Keratinocyte (primary cell): ENCODE data around the gene NAIF1. TPM values are rescaled to one million over a fixed set of nuclear protein-coding genes. Genes with fewer than 3 reads are reported as not detected.

Experiments
- DNase-seq: peaks from one replicate; pipeline ENCODE4 v3.0.0-alpha.2; 2011; ENCODE audit warnings: low read depth, missing footprints, low spot score
- FAIRE-seq: peaks from 2 replicates; lab custom pipeline; 2011; peaks lifted over from hg19 to GRCh38; lab: Jason Lieb, UNC
- H2AFZ ChIP-seq: 2 replicates; pipeline ENCODE4 v1.6.0; 2012; ENCODE audit warnings: low read length, control low read depth, inconsistent platforms; ENCODE audit not compliant: control insufficient read depth
- H3K27ac ChIP-seq: 2 replicates; pipeline ENCODE4 v1.5.1; 2011; ENCODE audit warnings: low read length; ENCODE audit not compliant: control insufficient read depth, insufficient read depth
- H3K27me3 ChIP-seq: 3 replicates; pipeline ENCODE4 v1.6.0; 2011; ENCODE audit warnings: low read length; ENCODE audit not compliant: control insufficient read depth, insufficient read depth; ENCODE audit errors: extremely low read depth
- H3K36me3 ChIP-seq, 2 experiments: 2 replicates in 1 of 2; 3 replicates in 1 of 2; pipeline ENCODE4 v1.5.1; 2011; ENCODE audit warnings: low read length in 2 of 2, mild to moderate bottlenecking in 1 of 2; ENCODE audit not compliant: control insufficient read depth in 2 of 2, insufficient read depth in 2 of 2; ENCODE audit errors: extremely low read depth in 1 of 2
- H3K4me1 ChIP-seq: 3 replicates; pipeline ENCODE4 v1.5.1; 2011; ENCODE audit warnings: low read length; ENCODE audit not compliant: control insufficient read depth, insufficient read depth; ENCODE audit errors: extremely low read depth
- H3K4me2 ChIP-seq: 3 replicates; pipeline ENCODE4 v1.6.0; 2011; ENCODE audit warnings: low read depth, low read length; ENCODE audit not compliant: control insufficient read depth, insufficient read depth; ENCODE audit errors: extremely low read depth
- H3K4me3 ChIP-seq, 3 experiments: fragments of 200-600 bp in 1 of 3; sonication (generic) in 1 of 3; 2 replicates in 2 of 3; 3 replicates in 1 of 3; pipeline ENCODE4 v1.5.1; 2011 to 2016; ENCODE audit warnings: low read length in 3 of 3, mild to moderate bottlenecking in 3 of 3, control low read depth in 2 of 3, inconsistent platforms in 1 of 3, low read depth in 1 of 3, mixed read lengths in 1 of 3, mixed run types in 1 of 3, moderate library complexity in 1 of 3; ENCODE audit not compliant: control insufficient read depth in 2 of 3, insufficient read depth in 2 of 3; ENCODE audit errors: extremely low read depth in 1 of 3
- H3K79me2 ChIP-seq: 2 replicates; pipeline ENCODE4 v1.6.0; 2012; ENCODE audit warnings: low read length; ENCODE audit not compliant: control insufficient read depth, insufficient read depth
- H3K9ac ChIP-seq: 3 replicates; pipeline ENCODE4 v1.6.0; 2011; ENCODE audit warnings: low read length; ENCODE audit not compliant: control insufficient read depth, insufficient read depth; ENCODE audit errors: extremely low read depth
- H3K9me1 ChIP-seq: 3 replicates; pipeline ENCODE4 v1.6.0; 2011; ENCODE audit warnings: low read length; ENCODE audit not compliant: control insufficient read depth, insufficient read depth; ENCODE audit errors: extremely low read depth
- H3K9me3 ChIP-seq: 2 replicates; pipeline ENCODE4 v1.5.1; 2012; ENCODE audit warnings: low read depth, low read length; ENCODE audit not compliant: control insufficient read depth
- H4K20me1 ChIP-seq: 3 replicates; pipeline ENCODE4 v1.6.0; 2011; ENCODE audit warnings: low read length; ENCODE audit not compliant: control insufficient read depth, insufficient read depth; ENCODE audit errors: extremely low read depth
- CTCF ChIP-seq, 3 experiments: IDR thresholded peaks in 1 of 3; conservative IDR thresholded peaks in 1 of 3; optimal IDR thresholded peaks in 1 of 3; 2 replicates in 2 of 3; 3 replicates in 1 of 3; pipeline versions ENCODE3 to v1.5.1; 2011; ENCODE audit warnings: low read length in 3 of 3, mild to moderate bottlenecking in 3 of 3, moderate library complexity in 2 of 3, control low read depth in 1 of 3, inconsistent platforms in 1 of 3; ENCODE audit not compliant: insufficient read depth in 2 of 3; ENCODE audit errors: extremely low read depth in 1 of 3
- EZH2 ChIP-seq: IDR thresholded peaks from one replicate; pipeline ENCODE4 v1.6.1; 2012; ENCODE audit warnings: inconsistent platforms, mild to moderate bottlenecking, low read length, moderate library complexity
- dilution Hi-C: fragments of 300-500 bp; cut with MboI; formaldehyde crosslinking; loops from one replicate; pipeline ENCODE4 v1.7.0; 2020; ENCODE audit warnings: low sequenced_read_pairs; ENCODE audit not compliant: extremely low pct_ligation_motif_present
- polyA plus RNA-seq, 5 experiments: library from polyadenylated mRNA; depleted of rRNA in 3 of 5; stranded (reverse) in 3 of 5; stranded (forward) in 1 of 5; unstranded in 1 of 5; fragments of >200 nt; gene quantifications; 1 replicate in 1 of 5; 2 replicates in 3 of 5; 3 replicates in 1 of 5; pipeline versions ENCODE4 v1.2.1 to v1.2.3, GENCODE V29; 2011 to 2012; ENCODE audit warnings: missing spikeins in 2 of 5, low read depth in 1 of 5, low replicate concordance in 1 of 5

The NAIF1 gene
- polyA plus RNA-seq, 1 donor (not counting 4 experiments of a cell fraction or from before 2014, with no cell fraction given) = 6.3 TPM

- no peaks in the 10 kb centered on the region for H3K9me1 ChIP-seq
- H4K20me1 ChIP-seq = no peaks in the 10 kb centered on the region
- dilution Hi-C loops = loop anchor here (25.0 kb wide), 1 partner anchor 119 kb away; the partner anchor contains the start of genes DPM2 and PIP5KL1
- TF ChIP-seq EZH2 (no peak), CTCF (optimal IDR thresholded peaks at IDR 0.05 in 1 of 3, IDR thresholded peaks at IDR 0.05 in 1 of 3, conservative IDR thresholded peaks at IDR 0.05 in 1 of 3; ENCODE audit: extremely low read depth in 1 of 3, insufficient read depth in 2 of 3, low read length in 3 of 3) (no peak)
- no peaks in the 10 kb centered on the region for H3K9me3 ChIP-seq
- peaks cover 14% of the 10 kb centered on the region for H3K4me1 ChIP-seq
- no peak for DNase-seq
- H3K4me3 ChIP-seq = no peak overlapping the region
- no peak for FAIRE-seq
- H3K27me3 ChIP-seq = no peaks in the 10 kb centered on the region
- H2AFZ ChIP-seq = no peak overlapping the region
- no peaks in the 10 kb centered on the region for H3K36me3 ChIP-seq
- H3K4me2 ChIP-seq = no peak overlapping the region
- H3K27ac ChIP-seq = no peak overlapping the region
- H3K9ac ChIP-seq = no peak overlapping the region
- H3K79me2 ChIP-seq = no peaks in the 10 kb centered on the region
Observed at GRCh38 chr9:128056086-128056485, 11.0 kb downstream of the NAIF1 start.

- Histone ChIP-seq H3K9ac (no peak overlapping the region), H3K27me3 (no peaks in the 10 kb centered on the region), H3K27ac (no peak overlapping the region), H3K4me2 (no peak overlapping the region), H4K20me1 (no peaks in the 10 kb centered on the region), H3K9me1 (no peaks in the 10 kb centered on the region), H3K36me3 (no peaks in the 10 kb centered on the region), H3K9me3 (no peaks in the 10 kb centered on the region), H3K79me2 (no peaks in the 10 kb centered on the region), H2AFZ (no peak overlapping the region), H3K4me1 (peaks cover 20% of the 10 kb centered on the region), H3K4me3 (no peak overlapping the region)
- DNase-seq = no peak
- no peak for TF ChIP-seq EZH2
- TF ChIP-seq CTCF (optimal IDR thresholded peaks at IDR 0.05 in 1 of 3, IDR thresholded peaks at IDR 0.05 in 1 of 3, conservative IDR thresholded peaks at IDR 0.05 in 1 of 3; ENCODE audit: extremely low read depth in 1 of 3, insufficient read depth in 2 of 3, low read length in 3 of 3) = no peak
- dilution Hi-C loops = loop anchor here (25.0 kb wide), 1 partner anchor 118 kb away; the partner anchor contains the start of genes DPM2 and PIP5KL1
- no peak for FAIRE-seq
Observed at GRCh38 chr9:128055344-128056040, 11.6 kb downstream of the NAIF1 start.
